Left lung (tissue), 10 donors: ENCODE results near the gene GPC5. TPM values are rescaled to one million over a fixed set of nuclear protein-coding genes. Genes with fewer than 3 reads are reported as not detected.

Experiments
- ATAC-seq: fragments of 200-7000 bp; cut with Tn5 transposase; one replicate; pipeline ENCODE4 v1.9.1; 2020; ENCODE audit warnings: moderate library complexity
- DNase-seq, 4 donors: peaks; one replicate each; pipeline ENCODE4 v3.0.0-alpha.2; 2013 to 2020
- H3K27ac ChIP-seq, 2 donors: fragments of 200-600 bp; sonication (generic) in 1 of 2; one replicate each; pipeline versions ENCODE4 v1.5.0 to v1.8.0; 2020 to 2021
- H3K27me3 ChIP-seq, 2 donors: fragments of 200-600 bp; sonication (generic) in 1 of 2; one replicate each; pipeline versions ENCODE4 v1.5.0 to v1.8.0; 2020 to 2021
- H3K36me3 ChIP-seq, 2 donors: fragments of 200-600 bp; sonication (generic) in 1 of 2; one replicate each; pipeline versions ENCODE4 v1.5.0 to v1.8.0; 2020 to 2021
- H3K4me1 ChIP-seq, 2 donors: fragments of 200-600 bp; one replicate each; pipeline ENCODE4 v1.8.0; 2021
- H3K4me3 ChIP-seq, 2 donors: fragments of 200-600 bp; sonication (generic) in 1 of 2; one replicate each; pipeline versions ENCODE4 v1.5.0 to v1.8.0; 2020 to 2021; ENCODE audit warnings: mild to moderate bottlenecking in 1 of 2
- H3K9me3 ChIP-seq, 2 donors: fragments of 200-600 bp; sonication (generic) in 1 of 2; one replicate each; pipeline versions ENCODE4 v1.5.0 to v1.8.0; 2020 to 2021
- intact Hi-C, 2 donors: fragments of 100-400 bp; cut with DNase I; formaldehyde crosslinking; loops; one replicate each; pipeline versions ENCODE4 v1.11.2 to v1.14.2; 2022
- polyA plus RNA-seq, 6 donors: library from polyadenylated mRNA; unstranded; fragments of 120-200 nt; gene quantifications; one replicate each; pipeline ENCODE4 v1.2.1, GENCODE V29; 2013; ENCODE audit not compliant: insufficient read length in 6 of 6
- total RNA-seq, 2 donors: library from RNA; stranded (reverse); fragmentation: NEBNext Ultra II Directional; extraction: Animal tissue kit (Norgen Biotek cat#: 25700); gene quantifications; one replicate each; pipeline ENCODE4 v1.2.1, GENCODE V29; 2021
- TF ChIP-seq, protein P1 (sequence below), 2 donors: fragments of 200-600 bp; sonication (generic) in 1 of 2; IDR thresholded peaks; one replicate each; pipeline versions ENCODE4 v1.5.0 to v1.8.0; 2021; ENCODE audit warnings: antibody characterized with exemption in 2 of 2
- donor health status: DM: no; HTN: yes; CAD: no.
- donor health status: DM: no; HTN: no; CAD: no.

Gene GPC5
- total and polyA plus RNA-seq, 8 donors: 9.2 to 19.5 (median 11.5) TPM

GRCh38 chr13:91620670-91621141 is 222.3 kb downstream of the GPC5 start:
- H3K9me3 ChIP-seq: no peaks in the 10 kb centered on the region
- no peak overlapping the region for H3K4me3 ChIP-seq
- TF ChIP-seq, protein P1, sequence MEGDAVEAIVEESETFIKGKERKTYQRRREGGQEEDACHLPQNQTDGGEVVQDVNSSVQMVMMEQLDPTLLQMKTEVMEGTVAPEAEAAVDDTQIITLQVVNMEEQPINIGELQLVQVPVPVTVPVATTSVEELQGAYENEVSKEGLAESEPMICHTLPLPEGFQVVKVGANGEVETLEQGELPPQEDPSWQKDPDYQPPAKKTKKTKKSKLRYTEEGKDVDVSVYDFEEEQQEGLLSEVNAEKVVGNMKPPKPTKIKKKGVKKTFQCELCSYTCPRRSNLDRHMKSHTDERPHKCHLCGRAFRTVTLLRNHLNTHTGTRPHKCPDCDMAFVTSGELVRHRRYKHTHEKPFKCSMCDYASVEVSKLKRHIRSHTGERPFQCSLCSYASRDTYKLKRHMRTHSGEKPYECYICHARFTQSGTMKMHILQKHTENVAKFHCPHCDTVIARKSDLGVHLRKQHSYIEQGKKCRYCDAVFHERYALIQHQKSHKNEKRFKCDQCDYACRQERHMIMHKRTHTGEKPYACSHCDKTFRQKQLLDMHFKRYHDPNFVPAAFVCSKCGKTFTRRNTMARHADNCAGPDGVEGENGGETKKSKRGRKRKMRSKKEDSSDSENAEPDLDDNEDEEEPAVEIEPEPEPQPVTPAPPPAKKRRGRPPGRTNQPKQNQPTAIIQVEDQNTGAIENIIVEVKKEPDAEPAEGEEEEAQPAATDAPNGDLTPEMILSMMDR (IDR thresholded peaks at IDR 0.05): no peak
- H3K27me3 ChIP-seq: no peaks in the 10 kb centered on the region
- ATAC-seq: no peak
- no peak for DNase-seq
- no peaks in the 10 kb centered on the region for H3K4me1 ChIP-seq
- no peaks in the 10 kb centered on the region for H3K36me3 ChIP-seq
- intact Hi-C loops: no loop called here
- no peak overlapping the region for H3K27ac ChIP-seq

GRCh38 chr13:91621161-91621560 is 222.7 kb downstream of the GPC5 start:
- Histone ChIP-seq H3K27me3 (no peaks in the 10 kb centered on the region), H3K9me3 (no peaks in the 10 kb centered on the region), H3K27ac (no peak overlapping the region), H3K4me1 (no peaks in the 10 kb centered on the region), H3K4me3 (no peak overlapping the region), H3K36me3 (no peaks in the 10 kb centered on the region)
- intact Hi-C loops: no loop called here
- TF ChIP-seq, protein P1 (IDR thresholded peaks at IDR 0.05): no peak
- ATAC-seq (no peak), DNase-seq (no peak)

DNA sequence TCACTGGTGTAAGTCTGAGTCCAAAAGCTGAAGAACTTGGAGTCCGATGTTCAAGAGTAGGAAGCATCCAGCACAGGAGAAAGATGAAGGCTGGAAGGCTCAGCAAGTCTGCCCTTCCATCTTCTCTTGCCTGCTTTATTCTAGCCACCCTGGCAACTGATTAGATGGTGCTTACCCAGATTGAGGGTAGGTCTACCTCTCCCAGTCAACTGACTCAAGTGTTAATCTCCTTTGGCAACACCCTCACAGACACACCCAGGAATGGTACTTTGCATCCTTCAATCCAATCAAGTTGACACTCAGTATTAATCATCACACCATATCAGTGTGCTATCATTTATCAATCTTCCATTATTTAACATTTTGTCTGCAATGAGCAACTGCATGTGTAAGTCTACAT is 223.5 kb downstream of the GPC5 start:
- Histone ChIP-seq H3K9me3 (no peaks in the 10 kb centered on the region), H3K27ac (no peak overlapping the region), H3K4me1 (no peaks in the 10 kb centered on the region), H3K4me3 (no peak overlapping the region), H3K36me3 (no peaks in the 10 kb centered on the region), H3K27me3 (no peaks in the 10 kb centered on the region)
- DNase-seq (no peak), ATAC-seq (no peak)
- intact Hi-C loops: no loop called here
- TF ChIP-seq, protein P1 (IDR thresholded peaks at IDR 0.05): no peak

- intact Hi-C loops: no loop called here
Observed at GRCh38 chr13:91622778-91623550, 224.5 kb downstream of the GPC5 start.

More at GRCh38 chr13:91622778-91623550, 224.5 kb downstream of the GPC5 start:
- Histone ChIP-seq H3K27ac (no peak overlapping the region), H3K9me3 (no peaks in the 10 kb centered on the region), H3K4me3 (no peak overlapping the region), H3K4me1 (no peaks in the 10 kb centered on the region), H3K27me3 (no peaks in the 10 kb centered on the region), H3K36me3 (no peaks in the 10 kb centered on the region)
- DNase-seq (no peak), ATAC-seq (no peak)
- TF ChIP-seq, protein P1 (IDR thresholded peaks at IDR 0.05): no peak
